ENCODE measurements around the gene LRRC26. TPM values are rescaled to one million over a fixed set of nuclear protein-coding genes. Genes with fewer than 3 reads are reported as not detected.
A peak's percentile ranks its signal among the peaks of the same experiment; 100 is the strongest.
"Not testable (repeated sequence)": the region's sequence is repeated elsewhere in the genome, so short reads cannot be mapped to it uniquely, and the experiment has no call there.

Gene LRRC26
- total RNA-seq, 1 donor from 2014 or later, result not detected

- Mint-ChIP-seq H3K27ac (peak overlapping the region; percentile 79), H3K9me3 (no peaks in the 10 kb centered on the region), H3K27me3 (peaks cover 5% of the 10 kb centered on the region), H3K4me3 (peak overlapping the region; percentile 86), H3K36me3 (ENCODE audit: low read depth) (peaks cover 7% of the 10 kb centered on the region), H3K4me1 (peaks cover 22% of the 10 kb centered on the region)
- DNase-seq, result peak; percentile 97
- intact Hi-C loops (cut with micrococcal nuclease), result loop anchor here (1.0 to 5.0 kb wide), 9 partner anchors 15 to 111 kb away; partner anchors contain the start of genes DPP7, LRRC26, NDOR1 and NPDC1
These were observed 40.2 kb downstream of the LRRC26 start for GRCh38 chr9:137129456-137130175.

DNA sequence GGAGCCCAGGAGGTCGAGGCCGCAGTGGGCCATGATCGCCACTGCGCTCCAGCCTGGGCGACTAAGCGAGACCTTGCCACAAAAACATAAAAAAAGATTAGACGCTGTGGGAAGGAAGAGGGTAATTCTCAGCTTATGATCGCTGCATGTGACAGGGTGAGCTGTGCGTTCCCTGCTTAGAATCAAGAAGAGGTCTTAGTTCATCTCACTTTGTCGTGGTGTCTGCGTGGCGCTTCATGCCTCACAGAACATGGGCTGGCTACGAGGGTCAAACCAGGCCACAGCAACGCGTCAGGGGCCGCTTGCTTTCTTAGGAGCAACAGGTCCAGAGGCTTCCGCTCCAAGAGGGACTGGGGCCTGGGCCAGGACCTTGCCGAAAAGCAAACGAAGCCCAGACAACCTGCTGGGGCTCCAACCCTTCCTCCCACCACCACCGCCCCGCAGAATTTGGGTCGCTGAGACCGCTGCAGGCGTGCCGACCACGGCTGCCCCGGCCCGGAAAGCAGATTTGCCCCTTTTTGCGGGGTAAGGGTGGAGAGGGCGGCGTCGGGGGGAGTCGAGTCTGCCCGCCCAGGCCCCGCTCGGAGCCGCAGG is 40.9 kb downstream of the LRRC26 start:
- intact Hi-C loops (cut with micrococcal nuclease), result loop anchor here (1.0 to 5.0 kb wide), 9 partner anchors 14 to 112 kb away; partner anchors contain the start of genes DPP7, LRRC26, NDOR1 and NPDC1
- peak; percentile 73 for DNase-seq

GRCh38 chr9:137128158-137128861 is 41.5 kb downstream of the LRRC26 start:
- H3K4me3 Mint-ChIP-seq, result peak overlapping the region; percentile 86
- H3K9me3 Mint-ChIP-seq, result no peaks in the 10 kb centered on the region
- intact Hi-C loops (cut with micrococcal nuclease), result loop anchor here (2.0 to 5.0 kb wide), 6 partner anchors 14 to 112 kb away; partner anchors contain the start of genes DPP7, LRRC26, NPDC1 and RNF208
- H3K4me1 Mint-ChIP-seq, result peaks cover 24% of the 10 kb centered on the region
- peaks cover 7% of the 10 kb centered on the region for H3K36me3 Mint-ChIP-seq (ENCODE audit: low read depth)
- H3K27me3 Mint-ChIP-seq, result peaks cover 2% of the 10 kb centered on the region
- peak overlapping the region; percentile 91 for H3K27ac Mint-ChIP-seq
- DNase-seq, result peak; percentile 77

More for the DNA sequence above, 40.9 kb downstream of the LRRC26 start:
- H3K27me3 Mint-ChIP-seq, result peaks cover 5% of the 10 kb centered on the region
- no peaks in the 10 kb centered on the region for H3K9me3 Mint-ChIP-seq
- H3K4me1 Mint-ChIP-seq, result peaks cover 22% of the 10 kb centered on the region
- H3K4me3 Mint-ChIP-seq, result peak overlapping the region; percentile 86
- H3K27ac Mint-ChIP-seq, result peak overlapping the region; percentile 91
- H3K36me3 Mint-ChIP-seq (ENCODE audit: low read depth), result peaks cover 7% of the 10 kb centered on the region

DNA sequence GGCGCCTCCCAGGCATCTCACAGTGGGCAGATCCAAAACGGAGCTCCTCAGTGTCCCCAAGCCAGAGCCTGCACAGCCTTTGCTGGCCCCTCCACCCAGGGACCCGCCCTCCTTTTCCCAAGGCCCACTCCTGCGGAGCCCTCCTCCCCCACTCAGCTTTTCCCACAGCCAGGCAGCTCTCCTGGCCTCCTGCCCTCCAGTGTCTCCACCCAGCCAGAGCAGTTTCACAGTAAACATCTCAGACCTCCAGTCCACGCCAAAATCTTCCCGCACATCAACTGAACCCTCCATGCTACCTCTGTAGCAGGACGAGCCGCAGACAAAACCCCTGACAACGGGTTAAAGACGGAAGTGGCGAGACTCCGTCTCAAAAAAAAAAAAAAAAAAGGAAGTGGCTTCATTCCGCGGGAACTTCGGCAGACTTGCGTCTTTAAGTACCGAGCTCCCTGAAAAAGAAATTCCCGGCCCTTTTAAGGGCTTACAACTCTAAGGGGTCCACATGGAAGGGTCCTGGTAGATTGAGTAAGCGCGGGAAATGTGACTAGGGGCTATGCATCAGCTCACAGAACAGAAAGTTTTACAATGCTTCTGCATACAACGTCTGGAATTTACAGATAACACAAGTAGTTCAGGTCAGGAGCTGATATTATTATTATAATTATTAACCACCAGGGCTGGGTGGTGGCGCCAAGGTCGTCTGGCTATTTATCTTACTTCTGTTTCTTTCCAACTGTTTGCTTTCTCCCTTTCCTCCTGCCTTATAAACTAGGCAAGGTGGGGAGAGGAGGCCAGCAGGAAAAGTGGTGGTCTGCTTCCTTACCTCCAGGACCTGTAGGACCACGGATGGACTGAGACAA is 42.3 kb downstream of the LRRC26 start:
- intact Hi-C loops (cut with micrococcal nuclease), result loop anchor here (2.0 to 5.0 kb wide), 6 partner anchors 13 to 113 kb away; partner anchors contain the start of genes DPP7, LRRC26, NPDC1 and RNF208
- H3K27me3 Mint-ChIP-seq, result no peaks in the 10 kb centered on the region
- DNase-seq, result peak; percentile 85

GRCh38 chr9:137126786-137127185 is 43.1 kb downstream of the LRRC26 start:
- H3K27ac Mint-ChIP-seq, result peak overlapping the region; percentile 88
- peak overlapping the region; percentile 86 for H3K4me3 Mint-ChIP-seq
- DNase-seq, result no peak
- H3K9me3 Mint-ChIP-seq, result no peaks in the 10 kb centered on the region
- peaks cover 7% of the 10 kb centered on the region for H3K36me3 Mint-ChIP-seq (ENCODE audit: low read depth)
- intact Hi-C loops (cut with micrococcal nuclease), result loop anchor here (5.0 kb wide), 2 partner anchors 46 to 79 kb away; partner anchors contain the start of genes LRRC26, NPDC1 and TMEM210
- H3K27me3 Mint-ChIP-seq, result no peaks in the 10 kb centered on the region
- peaks cover 33% of the 10 kb centered on the region for H3K4me1 Mint-ChIP-seq

More for the DNA sequence above, 42.3 kb downstream of the LRRC26 start:
- Mint-ChIP-seq H3K27ac (peak overlapping the region; percentile 91), H3K4me1 (peaks cover 26% of the 10 kb centered on the region), H3K9me3 (no peaks in the 10 kb centered on the region), H3K4me3 (peak overlapping the region; percentile 86), H3K36me3 (ENCODE audit: low read depth) (peaks cover 7% of the 10 kb centered on the region)

- H3K9me3 Mint-ChIP-seq; H3K4me3 Mint-ChIP-seq; H3K36me3 Mint-ChIP-seq (ENCODE audit: low read depth); H3K27ac Mint-ChIP-seq; intact Hi-C loops (cut with micrococcal nuclease); DNase-seq; H3K27me3 Mint-ChIP-seq: not testable (repeated sequence)
- H3K4me1 Mint-ChIP-seq, result peaks cover 37% of the 10 kb centered on the region
These were observed 45.8 kb downstream of the LRRC26 start for GRCh38 chr9:137123952-137124462.

- Mint-ChIP-seq H3K36me3 (ENCODE audit: low read depth) (peaks cover 2% of the 10 kb centered on the region), H3K27me3 (no peaks in the 10 kb centered on the region), H3K4me1 (peaks cover 38% of the 10 kb centered on the region), H3K4me3 (no peak overlapping the region), H3K27ac (no peak overlapping the region), H3K9me3 (no peaks in the 10 kb centered on the region)
- DNase-seq, result no peak
- intact Hi-C loops (cut with micrococcal nuclease), result no loop called here
These were observed 46.4 kb downstream of the LRRC26 start for GRCh38 chr9:137123468-137123837.

DNA sequence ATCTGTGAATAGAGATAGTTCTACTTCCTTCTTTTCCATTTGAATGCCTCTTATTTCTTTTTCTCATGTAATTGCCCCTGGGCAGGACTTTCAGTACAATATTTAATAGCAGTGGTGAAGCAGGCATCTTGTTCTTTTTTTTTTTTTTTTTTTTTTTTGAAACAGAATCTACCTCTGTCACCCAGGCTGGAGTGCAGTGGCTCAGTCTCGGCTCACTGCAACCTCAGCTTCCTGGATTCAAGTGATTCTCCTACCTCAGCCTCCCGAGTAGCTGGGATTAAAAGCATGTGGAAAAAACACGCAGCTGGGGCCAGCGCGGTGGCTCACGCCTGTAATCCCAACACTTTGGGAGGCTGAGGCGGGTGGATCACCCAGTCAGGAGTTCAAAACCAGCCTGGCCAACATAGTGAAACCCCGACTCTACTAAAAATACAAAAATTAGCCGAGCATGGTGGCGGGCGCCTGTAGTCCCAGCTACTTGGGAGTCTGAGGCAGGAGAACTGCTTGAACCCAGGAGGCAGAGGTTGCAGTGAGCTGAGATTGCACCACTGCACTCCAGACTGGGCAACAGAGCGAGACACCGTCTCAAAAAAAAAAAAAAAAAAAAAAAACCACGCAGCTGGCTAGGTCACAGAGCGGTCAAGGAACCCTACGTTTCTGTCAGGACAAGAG is 46.9 kb downstream of the LRRC26 start:
- H3K36me3 Mint-ChIP-seq (ENCODE audit: low read depth); H3K27ac Mint-ChIP-seq; H3K27me3 Mint-ChIP-seq: not testable (repeated sequence)

DNA sequence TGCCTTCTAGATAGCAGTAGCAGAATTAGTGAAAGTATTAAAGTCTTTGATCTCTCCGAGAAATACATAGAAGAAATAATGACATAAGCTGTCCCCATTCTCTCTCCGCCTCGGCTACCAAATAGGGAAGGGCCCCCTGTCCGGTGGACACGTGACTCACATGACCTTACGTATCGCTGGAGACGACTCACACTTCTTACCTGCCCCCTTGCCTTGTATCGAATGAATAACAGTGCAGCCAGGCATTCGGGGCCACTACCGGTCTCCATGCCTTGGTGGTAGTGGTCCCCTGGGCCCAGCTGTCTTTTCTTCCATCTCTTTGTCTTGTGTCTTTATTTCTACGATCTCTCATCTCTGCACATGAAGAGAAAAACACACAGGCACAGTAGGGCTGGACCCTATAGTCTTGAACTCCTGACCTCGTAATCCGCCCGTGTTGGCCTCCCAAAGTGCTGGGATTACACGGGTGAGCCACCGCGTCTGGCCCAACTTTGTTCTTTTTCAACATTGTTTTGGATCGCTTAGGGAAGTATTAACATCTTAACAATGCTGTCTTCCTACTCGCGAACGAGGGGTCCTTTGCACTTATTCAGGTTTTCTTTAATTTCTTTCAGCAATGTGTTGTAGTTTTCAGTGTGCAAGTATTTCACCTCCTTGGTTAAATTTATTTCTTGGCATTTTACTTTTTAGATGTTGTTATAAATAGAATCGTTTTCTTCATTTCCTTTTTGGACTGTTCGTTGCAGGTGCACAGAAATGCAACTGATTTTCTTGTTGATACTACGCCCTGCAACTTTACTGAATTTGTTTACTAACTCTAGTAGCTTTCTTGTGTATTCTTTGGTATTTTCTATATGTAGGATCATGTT is 47.7 kb downstream of the LRRC26 start:
- H3K9me3 Mint-ChIP-seq; H3K27me3 Mint-ChIP-seq; intact Hi-C loops (cut with micrococcal nuclease); H3K27ac Mint-ChIP-seq; H3K36me3 Mint-ChIP-seq (ENCODE audit: low read depth); DNase-seq: not testable (repeated sequence)
- peaks cover 28% of the 10 kb centered on the region for H3K4me1 Mint-ChIP-seq
- peak overlapping the region; percentile 30 for H3K4me3 Mint-ChIP-seq

More for the DNA sequence above, 46.9 kb downstream of the LRRC26 start:
- H3K4me1 Mint-ChIP-seq, result peaks cover 33% of the 10 kb centered on the region
- DNase-seq; H3K4me3 Mint-ChIP-seq; H3K9me3 Mint-ChIP-seq; intact Hi-C loops (cut with micrococcal nuclease): not testable (repeated sequence)

All from activated CD4-positive, alpha-beta T cell treated with anti-CD3 and anti-CD28 coated beads, Interleukin-2, amount 10 ng/mL, durations not matched to agents 24 days and 14 days (primary cell).